Measurements from ENCODE around the gene BCL11A. TPM values are rescaled to one million over a fixed set of nuclear protein-coding genes. Genes with fewer than 3 reads are reported as not detected.
A peak's percentile ranks its signal among the peaks of the same experiment; 100 is the strongest.

The BCL11A gene
- total and polyA plus RNA-seq, 12 donors = 3.2 to 38.5 (median 22.7) TPM

DNA sequence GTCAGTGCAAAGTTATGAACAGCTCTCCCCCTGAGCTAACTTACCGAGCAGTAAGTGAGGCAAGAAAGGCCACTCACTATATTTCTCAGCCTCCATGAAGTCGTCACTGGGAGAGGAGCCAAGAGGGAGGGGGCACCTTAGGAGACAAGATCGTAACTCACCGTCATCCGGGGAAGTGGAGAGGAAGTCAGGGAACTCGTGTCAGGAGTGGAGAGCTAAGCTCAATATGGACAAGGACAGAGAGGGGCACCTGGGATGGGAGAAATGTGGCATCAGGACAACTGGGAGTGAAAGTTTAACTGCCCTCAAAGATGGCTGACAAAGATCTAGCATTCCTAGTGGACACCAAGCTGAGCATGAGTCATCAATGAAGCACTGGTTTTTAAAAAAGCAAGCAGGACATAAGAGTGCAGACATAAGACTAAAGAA lies 37.1 kb downstream of the BCL11A start:
- DNase-seq (no peak), ATAC-seq (peak in 1 of 8 donors; percentile 32)
- Histone ChIP-seq H3K36me3 (no peaks in the 10 kb centered on the region), H3K27ac (peak overlapping the region in 1 of 10 donors; percentile 63), H3K9me3 (no peaks in the 10 kb centered on the region), H3K4me3 (peak overlapping the region in 1 of 10 donors; percentile 17), H3K27me3 (no peaks in the 10 kb centered on the region), H3K4me1 (peaks cover 0 to 33% (median 20%) of the 10 kb centered on the region in 9 donors)
- 12 to 15% methylated on average over 6 of the region's 6 CpGs for WGBS, 2 donors
- intact Hi-C loops (cut with DNase I) = no loop called here
- TF ChIP-seq, protein P1, sequence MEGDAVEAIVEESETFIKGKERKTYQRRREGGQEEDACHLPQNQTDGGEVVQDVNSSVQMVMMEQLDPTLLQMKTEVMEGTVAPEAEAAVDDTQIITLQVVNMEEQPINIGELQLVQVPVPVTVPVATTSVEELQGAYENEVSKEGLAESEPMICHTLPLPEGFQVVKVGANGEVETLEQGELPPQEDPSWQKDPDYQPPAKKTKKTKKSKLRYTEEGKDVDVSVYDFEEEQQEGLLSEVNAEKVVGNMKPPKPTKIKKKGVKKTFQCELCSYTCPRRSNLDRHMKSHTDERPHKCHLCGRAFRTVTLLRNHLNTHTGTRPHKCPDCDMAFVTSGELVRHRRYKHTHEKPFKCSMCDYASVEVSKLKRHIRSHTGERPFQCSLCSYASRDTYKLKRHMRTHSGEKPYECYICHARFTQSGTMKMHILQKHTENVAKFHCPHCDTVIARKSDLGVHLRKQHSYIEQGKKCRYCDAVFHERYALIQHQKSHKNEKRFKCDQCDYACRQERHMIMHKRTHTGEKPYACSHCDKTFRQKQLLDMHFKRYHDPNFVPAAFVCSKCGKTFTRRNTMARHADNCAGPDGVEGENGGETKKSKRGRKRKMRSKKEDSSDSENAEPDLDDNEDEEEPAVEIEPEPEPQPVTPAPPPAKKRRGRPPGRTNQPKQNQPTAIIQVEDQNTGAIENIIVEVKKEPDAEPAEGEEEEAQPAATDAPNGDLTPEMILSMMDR (IDR thresholded peaks at IDR 0.05) = no peak

GRCh38 chr2:60515721-60516226 lies 37.7 kb downstream of the BCL11A start:
- Histone ChIP-seq H3K4me3 (no peak overlapping the region), H3K27me3 (no peaks in the 10 kb centered on the region), H3K9me3 (no peaks in the 10 kb centered on the region), H3K4me1 (peaks cover 0 to 37% (median 20%) of the 10 kb centered on the region in 9 donors), H3K27ac (peak overlapping the region in 1 of 10 donors; percentile 63), H3K36me3 (no peaks in the 10 kb centered on the region)
- intact Hi-C loops (cut with DNase I) = no loop called here
- 85 to 86% methylated on average over 7 of the region's 7 CpGs for WGBS, 2 donors
- peak in 1 of 8 donors; percentile 41 for ATAC-seq
- TF ChIP-seq, protein P1 (IDR thresholded peaks at IDR 0.05) = no peak
- no peak for DNase-seq

DNA sequence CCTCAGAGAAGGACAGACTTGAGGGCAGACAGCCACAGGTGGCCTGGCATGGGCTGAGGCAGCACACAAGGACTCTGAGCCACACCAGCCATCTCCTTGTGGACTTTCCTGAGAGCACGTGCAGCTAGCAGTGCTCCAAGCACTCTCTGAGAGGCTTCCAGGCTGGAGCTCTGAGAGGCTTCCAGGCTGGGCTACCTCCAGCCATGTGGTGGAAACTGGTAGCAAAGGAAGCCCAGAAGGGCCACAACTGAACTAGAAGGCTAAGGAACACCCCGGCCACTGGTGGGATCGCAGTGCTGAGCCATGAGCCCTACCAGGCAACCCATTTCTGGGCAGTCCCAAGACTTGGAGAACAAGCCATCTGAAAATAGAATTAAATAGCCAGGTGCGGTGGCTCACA lies 39.5 kb downstream of the BCL11A start:
- intact Hi-C loops (cut with DNase I) = no loop called here
- TF ChIP-seq, protein P1 (IDR thresholded peaks at IDR 0.05) = no peak
- Histone ChIP-seq H3K9me3 (no peaks in the 10 kb centered on the region), H3K36me3 (no peaks in the 10 kb centered on the region), H3K4me3 (no peak overlapping the region), H3K27ac (no peak overlapping the region), H3K27me3 (peaks cover 0 to 3% (median 0%) of the 10 kb centered on the region in 7 donors), H3K4me1 (peaks cover 0 to 39% (median 20%) of the 10 kb centered on the region in 9 donors)
- 76 to 95% methylated on average over 4 of the region's 4 CpGs for WGBS, 2 donors
- DNase-seq (no peak), ATAC-seq (no peak)

- H3K9me3 ChIP-seq = no peaks in the 10 kb centered on the region
Measured at GRCh38 chr2:60513191-60513590, 40.3 kb downstream of the BCL11A start.

More at GRCh38 chr2:60513191-60513590, 40.3 kb downstream of the BCL11A start:
- Histone ChIP-seq H3K4me1 (peaks cover 0 to 41% (median 25%) of the 10 kb centered on the region in 9 donors), H3K36me3 (no peaks in the 10 kb centered on the region), H3K27ac (no peak overlapping the region), H3K4me3 (no peak overlapping the region), H3K27me3 (peaks cover 0 to 3% (median 0%) of the 10 kb centered on the region in 7 donors)
- DNase-seq = no peak
- WGBS, 2 donors = 82 to 86% methylated on average over 5 of the region's 5 CpGs
- no peak for ATAC-seq
- intact Hi-C loops (cut with DNase I) = no loop called here
- TF ChIP-seq, protein P1 (IDR thresholded peaks at IDR 0.05) = no peak

All from heart right ventricle (tissue), 16 donors.